OCI-LY1 (cell line): ENCODE data around the gene FASN.

Experiments used
- CTCF ChIP-seq: fragments of 200-600 bp; sonication (generic), shearing (Covaris generic); IDR thresholded peaks from 2 replicates; pipeline ENCODE4 v1.5.1; 2017; ENCODE audit warnings: mild to moderate bottlenecking, antibody characterized with exemption, low read length, moderate library complexity, mixed read lengths
- EZH2 ChIP-seq: fragments of 200-600 bp; sonication (generic), shearing (Covaris generic); IDR thresholded peaks from 2 replicates; pipeline ENCODE4 v1.8.0; 2017; ENCODE audit warnings: borderline replicate concordance, mixed run types, mild to moderate bottlenecking, antibody characterized with exemption, low read length, moderate library complexity, mixed read lengths

- TF ChIP-seq CTCF (no peak), EZH2 (no peak)
Observed at GRCh38 chr17:82126556-82127314, 28.7 kb upstream of the FASN start.
